GM23338 (cell line): ENCODE measurements around the gene ABCA1.
"Not testable (repeated sequence)": the region's sequence is repeated elsewhere in the genome, so short reads cannot be mapped to it uniquely, and the experiment has no call there.

ENCODE experiments used
- CREB1 ChIP-seq: fragments of 250-450 bp; sonication (Bioruptor Pico); IDR thresholded peaks from 2 replicates; pipeline ENCODE4 v1.5.0; 2020; ENCODE audit warnings: low read depth, mild to moderate bottlenecking, moderate library complexity
- CTCF ChIP-seq, 2 experiments: fragments of 200-600 bp in 1 of 2; sonication (generic) in 1 of 2; conservative IDR thresholded peaks; 2 replicates each; pipeline versions ENCODE4 v1.5.1 to v1.6.1; 2016 to 2017; ENCODE audit warnings: antibody characterized with exemption in 2 of 2, low read depth in 2 of 2, mild to moderate bottlenecking in 2 of 2, moderate library complexity in 1 of 2
- EZH2 ChIP-seq: fragments of 200-600 bp; sonication (generic); IDR thresholded peaks from one replicate; pipeline ENCODE4 v1.8.0; 2017; ENCODE audit warnings: antibody characterized with exemption, mild to moderate bottlenecking, low read depth; ENCODE audit not compliant: unreplicated experiment
- EZH2phosphoT487 ChIP-seq: fragments of 200-600 bp; sonication (generic); IDR thresholded peaks from one replicate; pipeline ENCODE4 v1.8.1; 2018; ENCODE audit warnings: antibody characterized with exemption; ENCODE audit not compliant: unreplicated experiment
- JUNB ChIP-seq: IDR thresholded peaks from one replicate; pipeline ENCODE4 v1.6.1; 2016; ENCODE audit warnings: antibody characterized with exemption; ENCODE audit not compliant: unreplicated experiment
- NANOG ChIP-seq: IDR thresholded peaks from 2 replicates; pipeline ENCODE4 v1.6.1; 2016; ENCODE audit warnings: antibody characterized with exemption, borderline replicate concordance
- POLR2AphosphoS5 ChIP-seq: IDR thresholded peaks from 2 replicates; pipeline ENCODE4 v1.6.1; 2016; ENCODE audit warnings: antibody characterized with exemption, low read depth
- REST ChIP-seq: IDR thresholded peaks from one replicate; pipeline ENCODE4 v1.6.1; 2018; ENCODE audit warnings: antibody characterized with exemption; ENCODE audit not compliant: unreplicated experiment
- STAT1 ChIP-seq: IDR thresholded peaks from one replicate; pipeline ENCODE4 v1.6.1; 2016; ENCODE audit warnings: antibody characterized with exemption; ENCODE audit not compliant: unreplicated experiment
- ZNF114 ChIP-seq: fragments of 250-450 bp; sonication (Bioruptor Pico); IDR thresholded peaks from 2 replicates; pipeline ENCODE4 v1.5.0; 2020; ENCODE audit warnings: mild to moderate bottlenecking, moderate library complexity
- ZNF331 ChIP-seq: fragments of 250-450 bp; sonication (Bioruptor Pico); IDR thresholded peaks from 2 replicates; pipeline ENCODE4 v1.5.0; 2020; ENCODE audit warnings: low read depth, mild to moderate bottlenecking, moderate library complexity
- ZNF462 ChIP-seq: fragments of 250-450 bp; sonication (Bioruptor Pico); IDR thresholded peaks from 2 replicates; pipeline ENCODE4 v1.5.0; 2020; ENCODE audit warnings: mild to moderate bottlenecking, moderate library complexity

GRCh38 chr9:104933091-104933490 is 5.1 kb upstream of the ABCA1 start:
- TF ChIP-seq CTCF (conservative IDR thresholded peaks at IDR 0.05; ENCODE audit: low read depth in 2 of 2); CREB1 (CRISPR knock-in tag); REST; EZH2phosphoT487; EZH2; POLR2AphosphoS5; JUNB; NANOG; STAT1; ZNF331; ZNF114 (CRISPR knock-in tag); ZNF462: not testable (repeated sequence)
